ENCODE measurements around the gene NUDT14.

DNA sequence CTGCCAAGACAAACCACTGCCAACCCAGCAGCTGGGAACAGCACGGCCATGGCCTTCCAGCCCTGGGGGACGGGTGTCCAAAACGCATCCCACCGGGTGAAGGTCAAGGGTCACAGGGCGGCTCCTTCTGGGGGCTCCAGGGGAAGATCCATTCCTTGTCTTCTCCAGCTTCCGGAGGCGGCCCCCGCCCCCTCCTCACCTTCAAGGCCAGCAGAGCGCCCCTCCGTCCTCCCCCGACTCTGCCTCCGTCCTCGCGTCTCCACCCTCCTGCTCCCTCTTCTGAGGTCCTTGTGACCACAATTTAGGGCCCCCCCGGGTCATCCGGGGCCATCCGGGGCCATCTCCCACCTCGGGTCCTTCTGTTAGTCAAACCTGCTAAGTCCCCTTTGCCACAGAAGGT is 3.9 kb upstream of the NUDT14 start:
- TF ChIP-seq, protein P1, sequence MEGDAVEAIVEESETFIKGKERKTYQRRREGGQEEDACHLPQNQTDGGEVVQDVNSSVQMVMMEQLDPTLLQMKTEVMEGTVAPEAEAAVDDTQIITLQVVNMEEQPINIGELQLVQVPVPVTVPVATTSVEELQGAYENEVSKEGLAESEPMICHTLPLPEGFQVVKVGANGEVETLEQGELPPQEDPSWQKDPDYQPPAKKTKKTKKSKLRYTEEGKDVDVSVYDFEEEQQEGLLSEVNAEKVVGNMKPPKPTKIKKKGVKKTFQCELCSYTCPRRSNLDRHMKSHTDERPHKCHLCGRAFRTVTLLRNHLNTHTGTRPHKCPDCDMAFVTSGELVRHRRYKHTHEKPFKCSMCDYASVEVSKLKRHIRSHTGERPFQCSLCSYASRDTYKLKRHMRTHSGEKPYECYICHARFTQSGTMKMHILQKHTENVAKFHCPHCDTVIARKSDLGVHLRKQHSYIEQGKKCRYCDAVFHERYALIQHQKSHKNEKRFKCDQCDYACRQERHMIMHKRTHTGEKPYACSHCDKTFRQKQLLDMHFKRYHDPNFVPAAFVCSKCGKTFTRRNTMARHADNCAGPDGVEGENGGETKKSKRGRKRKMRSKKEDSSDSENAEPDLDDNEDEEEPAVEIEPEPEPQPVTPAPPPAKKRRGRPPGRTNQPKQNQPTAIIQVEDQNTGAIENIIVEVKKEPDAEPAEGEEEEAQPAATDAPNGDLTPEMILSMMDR (IDR thresholded peaks at IDR 0.05), result no peak
- TF ChIP-seq POLR2AphosphoS5 (IDR thresholded peaks at IDR 0.05) (no peak), EP300 (IDR thresholded peaks at IDR 0.05) (no peak), POLR2A (IDR thresholded peaks at IDR 0.05) (no peak)
